ENCODE measurements around the gene BASP1. TPM values are rescaled to one million over a fixed set of nuclear protein-coding genes. Genes with fewer than 3 reads are reported as not detected.
A peak's percentile ranks its signal among the peaks of the same experiment; 100 is the strongest.
"Not testable (repeated sequence)": the region's sequence is repeated elsewhere in the genome, so short reads cannot be mapped to it uniquely, and the experiment has no call there.

Gene BASP1
- polyA plus RNA-seq, 4 donors: 56.7 to 87.3 (median 85.9) TPM

DNA sequence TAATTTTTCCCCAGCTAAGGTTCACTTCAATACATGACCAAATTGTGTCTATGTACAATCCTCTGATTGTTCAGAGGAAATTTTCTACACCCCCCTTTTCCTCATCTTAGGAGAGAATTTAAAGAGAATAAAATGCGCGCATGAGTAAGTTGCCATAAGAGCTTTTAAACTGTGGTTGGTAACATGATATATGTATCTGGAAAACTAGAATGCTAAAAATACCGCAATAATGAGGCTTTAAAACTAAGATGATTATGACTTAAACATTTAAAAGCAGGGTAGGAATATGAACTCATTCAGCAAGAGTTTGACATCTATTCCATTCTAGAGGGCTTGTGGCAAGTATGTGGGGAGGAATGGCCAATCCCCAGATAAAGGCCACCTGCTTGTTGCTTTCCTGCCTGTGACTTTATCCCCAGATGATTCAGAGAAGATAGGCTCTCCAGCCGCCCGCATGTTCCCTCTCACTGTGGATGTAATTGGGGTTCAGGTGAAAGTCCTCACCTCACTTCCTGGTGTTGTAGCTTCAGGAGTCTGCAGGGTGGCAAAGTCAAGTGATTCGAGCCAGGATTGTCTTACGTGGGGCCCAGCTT lies 26.5 kb upstream of the BASP1 start:
- DNase-seq (ENCODE audit: low read depth in 4 of 4, low spot score in 3 of 4): no peak

DNA sequence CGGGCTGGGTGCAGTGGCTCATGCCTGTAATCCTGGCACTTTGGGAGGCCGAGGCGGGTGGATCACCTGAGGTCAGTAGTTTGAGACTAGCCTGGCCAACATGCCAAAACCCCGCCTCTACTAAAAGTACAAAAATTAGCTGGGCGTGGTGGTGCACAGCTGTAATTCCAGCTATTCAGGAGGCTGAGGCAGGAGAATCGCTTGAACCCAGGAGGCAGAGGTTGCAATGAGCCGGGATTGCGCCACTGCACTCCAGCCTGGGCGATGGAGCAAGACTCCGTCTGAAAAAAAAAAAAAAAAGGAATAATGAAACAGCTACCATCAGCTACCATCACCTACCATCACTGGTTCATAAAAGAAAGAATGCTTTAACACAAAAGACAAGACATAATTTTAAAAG lies 25.9 kb upstream of the BASP1 start:
- DNase-seq (ENCODE audit: low read depth in 4 of 4, low spot score in 3 of 4): not testable (repeated sequence)

DNA sequence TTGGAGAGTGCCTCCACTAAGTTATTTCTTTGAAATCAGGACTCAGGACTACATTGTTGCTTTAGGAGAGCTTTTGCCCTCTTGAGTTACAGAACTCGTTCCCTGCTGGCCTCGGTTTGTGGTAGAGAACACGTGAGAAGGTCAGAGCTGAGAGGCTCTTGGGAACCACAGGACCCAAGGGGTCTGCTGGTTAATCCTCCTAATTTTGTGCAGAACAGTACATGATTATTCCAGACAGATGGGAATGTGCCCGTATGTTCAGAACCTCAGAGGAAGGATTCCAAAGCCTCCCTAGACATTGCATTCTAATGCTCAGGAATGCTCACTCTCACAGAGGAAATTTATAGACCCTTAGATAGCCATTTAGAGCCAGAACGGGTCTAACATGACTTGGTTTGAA lies 25.2 kb upstream of the BASP1 start:
- no peak for DNase-seq (ENCODE audit: low read depth in 4 of 4, low spot score in 3 of 4)

DNA sequence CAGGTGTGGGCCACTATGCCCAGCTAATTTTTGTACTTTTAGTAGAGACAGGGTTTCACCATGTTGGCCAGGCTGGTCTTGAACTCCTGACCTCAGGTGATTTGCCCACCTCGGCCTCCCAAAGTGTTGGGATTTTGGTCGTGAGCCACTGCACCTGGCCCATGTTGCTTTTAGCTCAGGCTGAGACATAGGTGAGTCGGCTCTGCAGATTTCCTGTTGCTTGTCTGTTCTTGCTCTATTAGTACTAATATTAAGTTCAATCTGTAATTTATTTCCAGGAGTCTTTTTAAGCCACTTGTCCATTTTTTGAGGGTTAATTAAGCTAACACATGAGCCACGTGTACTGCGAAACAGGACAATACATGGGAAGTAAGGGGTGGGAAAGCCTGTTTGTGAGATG lies 21.4 kb upstream of the BASP1 start:
- DNase-seq (ENCODE audit: low read depth in 4 of 4, low spot score in 3 of 4): no peak

DNA sequence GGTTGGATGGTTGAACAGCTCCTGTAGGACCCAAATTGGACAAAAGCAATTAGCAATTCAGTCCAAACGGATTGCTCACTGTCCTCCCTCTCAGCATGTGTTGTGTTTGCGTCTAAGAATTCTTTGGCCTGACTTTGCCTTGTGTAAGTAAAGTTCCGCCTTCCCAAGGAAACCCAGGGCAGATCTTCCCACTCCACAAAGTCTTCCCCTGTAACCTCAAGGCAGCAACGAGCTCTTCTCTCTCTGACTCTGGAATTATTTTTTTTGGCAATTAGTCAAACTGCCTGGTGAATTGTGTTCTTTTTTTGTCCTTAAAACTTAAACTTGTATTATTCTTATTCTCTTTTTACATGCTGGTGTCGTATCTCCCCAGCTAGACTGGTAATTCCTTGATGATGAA lies 20.7 kb upstream of the BASP1 start:
- DNase-seq (ENCODE audit: low read depth in 4 of 4, low spot score in 3 of 4): no peak

DNA sequence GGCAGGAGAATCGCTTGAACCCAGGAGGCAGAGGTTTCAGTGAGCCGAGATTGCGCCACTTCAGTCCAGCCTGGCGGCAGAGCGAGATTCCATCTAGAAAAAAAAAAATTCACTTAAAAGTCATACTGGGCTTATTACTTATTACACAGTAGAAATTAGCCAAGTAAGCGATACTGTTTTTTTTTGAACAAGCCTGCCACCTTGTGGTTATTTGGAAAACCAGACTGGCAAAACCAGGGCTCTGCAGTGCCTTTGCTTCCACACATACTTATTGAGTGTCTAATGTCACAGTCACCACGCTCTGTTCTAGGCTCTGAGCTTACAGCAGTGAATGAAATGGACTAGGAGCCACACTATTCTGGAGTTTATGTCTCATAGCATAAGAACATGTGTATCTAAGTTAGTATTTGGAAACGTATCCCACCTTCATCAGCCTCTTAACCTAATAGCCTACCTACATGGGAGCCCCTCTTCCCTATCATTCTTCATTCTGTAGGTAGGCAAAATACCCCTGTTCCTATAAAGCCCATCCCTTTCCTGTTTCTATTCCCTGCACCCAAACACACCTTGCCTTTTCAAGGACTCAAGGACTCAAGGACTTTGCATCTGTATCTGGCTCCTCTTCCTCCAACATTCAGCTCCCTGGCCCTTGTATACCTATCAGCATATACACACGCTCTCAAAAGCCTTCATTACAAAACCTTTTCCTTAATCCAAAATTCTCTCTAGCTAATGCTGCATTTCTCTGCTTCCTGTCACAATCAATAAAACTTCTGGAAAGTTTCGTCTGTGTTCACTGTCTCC lies 13.9 kb upstream of the BASP1 start:
- peak in 3 of 4 donors; percentile 42 to 59 (median 48) for DNase-seq (ENCODE audit: low read depth in 4 of 4, low spot score in 3 of 4)

DNA sequence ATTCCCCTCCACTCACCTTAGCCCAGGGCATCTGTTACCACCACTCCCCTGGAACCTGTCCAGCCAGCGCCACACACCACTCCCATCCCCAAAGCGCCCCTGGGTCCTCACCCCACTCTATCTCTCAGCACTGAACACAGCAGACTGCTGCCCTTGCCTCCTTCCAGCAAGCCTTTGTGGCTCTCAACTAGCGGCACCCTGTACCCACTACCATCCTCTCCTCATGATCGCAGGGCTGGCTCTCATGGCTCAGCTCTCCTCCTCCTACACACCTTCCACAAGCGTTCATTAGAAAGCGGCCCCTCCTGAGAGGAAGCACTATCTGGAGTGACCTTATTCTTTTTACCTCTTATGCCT lies 13.3 kb upstream of the BASP1 start:
- DNase-seq (ENCODE audit: low read depth in 4 of 4, low spot score in 3 of 4): no peak

DNA sequence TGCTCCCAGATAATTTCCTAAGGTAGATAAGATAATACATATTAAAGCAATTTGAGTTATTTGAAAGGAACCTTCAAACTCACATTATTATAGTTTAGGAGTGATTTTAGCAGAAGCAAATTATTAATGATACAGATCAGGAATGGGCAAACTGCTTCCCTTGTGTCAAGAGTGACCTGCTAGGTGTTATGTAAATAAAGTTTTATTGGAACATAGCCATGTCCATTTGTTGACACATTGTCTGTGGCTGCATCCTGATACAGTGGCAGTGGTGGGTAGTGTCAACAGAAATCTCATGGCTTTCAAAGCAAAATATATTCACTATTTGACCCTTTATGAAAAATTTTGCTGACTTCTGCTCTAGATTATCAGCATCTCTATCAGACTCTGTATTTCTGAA lies 11.4 kb upstream of the BASP1 start:
- DNase-seq (ENCODE audit: low read depth in 4 of 4, low spot score in 3 of 4): no peak

DNA sequence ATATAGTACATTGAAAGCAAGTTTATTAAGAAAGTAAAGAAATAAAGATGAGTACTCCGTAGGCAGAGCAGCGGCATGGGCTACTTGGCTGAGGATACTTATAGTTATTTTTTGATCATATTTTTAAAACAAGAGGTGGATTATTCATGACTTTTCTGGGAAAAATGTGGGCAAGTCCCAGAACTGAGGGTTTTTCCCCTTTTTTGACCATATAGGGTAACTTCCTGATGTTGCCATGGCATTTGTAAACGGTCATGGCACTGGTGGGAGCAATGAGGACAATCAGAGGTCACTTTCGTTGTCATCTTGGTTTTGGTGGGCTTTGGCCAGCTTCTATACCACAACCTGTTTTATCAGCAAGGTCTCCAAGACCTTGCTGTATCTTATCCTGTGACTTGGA lies 5.2 kb upstream of the BASP1 start:
- no peak for DNase-seq (ENCODE audit: low read depth in 4 of 4, low spot score in 3 of 4)

DNA sequence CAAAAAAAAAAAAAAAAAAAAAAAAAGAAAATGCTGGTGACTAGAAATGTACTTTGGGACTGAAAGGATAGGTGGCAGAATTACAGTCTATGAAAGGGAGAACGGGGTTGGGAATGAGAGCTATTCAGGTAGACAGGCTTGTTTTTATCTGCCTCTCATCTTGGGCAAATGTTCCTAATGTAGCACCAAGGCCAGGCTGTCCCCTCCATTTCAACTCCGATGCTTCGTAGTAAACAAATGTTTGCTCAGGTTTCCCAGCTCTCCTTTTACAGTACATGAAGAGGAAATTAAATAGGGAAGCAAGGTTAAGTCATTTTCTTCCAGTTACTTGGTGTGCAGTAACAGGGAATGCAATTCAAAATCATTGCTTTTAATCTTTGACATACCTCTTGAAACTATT lies 4.4 kb upstream of the BASP1 start:
- DNase-seq (ENCODE audit: low read depth in 4 of 4, low spot score in 3 of 4): no peak

DNA sequence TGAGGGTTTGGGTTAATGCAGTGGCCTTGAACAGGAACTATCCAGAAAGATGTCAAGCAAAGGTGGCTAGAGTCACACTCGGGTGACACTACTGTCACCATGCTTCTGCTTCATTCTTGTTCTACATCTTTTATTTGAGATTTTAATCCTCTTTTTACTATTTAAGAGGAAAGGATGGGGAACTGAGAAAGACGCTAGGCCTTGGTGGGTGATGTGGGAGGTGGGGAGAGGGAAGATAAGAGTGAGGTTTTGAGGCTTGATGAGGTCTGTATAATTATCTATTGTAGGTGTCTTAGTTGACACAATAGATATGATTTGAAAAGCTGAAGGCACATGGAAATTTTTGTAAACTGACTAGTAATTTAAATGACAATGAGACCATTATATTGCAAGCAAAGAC lies 3.5 kb upstream of the BASP1 start:
- no peak for DNase-seq (ENCODE audit: low read depth in 4 of 4, low spot score in 3 of 4)

DNA sequence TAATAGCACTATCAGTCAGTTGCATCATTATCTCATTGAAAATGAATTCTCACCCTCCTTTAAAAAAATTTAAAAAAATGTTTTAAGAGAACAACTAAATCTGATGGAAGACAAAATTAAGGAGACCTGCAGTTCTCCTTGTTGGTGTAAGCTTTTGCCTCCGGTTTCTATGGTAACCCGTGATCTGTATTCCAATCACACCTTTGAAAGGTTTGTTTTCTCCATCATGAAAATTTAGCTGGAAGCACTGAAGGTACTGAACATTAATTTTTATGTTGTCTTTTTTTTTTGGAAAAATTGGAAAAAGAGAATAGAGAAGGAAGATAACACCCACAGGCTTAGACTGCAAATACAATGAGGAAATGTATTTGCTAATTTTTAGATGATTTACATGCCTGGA lies 2.5 kb upstream of the BASP1 start:
- DNase-seq (ENCODE audit: low read depth in 4 of 4, low spot score in 3 of 4): no peak

DNA sequence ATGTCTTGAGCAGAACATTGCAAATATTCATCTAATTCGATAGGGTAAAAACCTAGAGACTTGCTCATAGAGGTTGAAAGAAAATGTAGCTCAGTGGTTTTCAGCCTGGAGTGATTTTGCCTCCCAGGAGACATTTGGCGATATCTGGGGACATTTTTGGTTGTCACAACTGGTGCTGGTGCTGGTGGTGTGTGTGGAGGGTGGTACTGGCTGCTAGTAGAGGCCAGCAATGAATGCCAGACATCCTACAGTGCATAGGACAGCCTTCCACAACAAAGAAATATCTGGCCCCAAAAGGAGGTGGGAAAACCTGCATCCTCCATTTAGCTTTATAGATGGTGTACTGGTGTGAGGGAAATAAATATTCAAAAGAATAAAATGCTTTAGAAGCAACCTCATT lies 2.1 kb upstream of the BASP1 start:
- DNase-seq (ENCODE audit: low read depth in 4 of 4, low spot score in 3 of 4): no peak

DNA sequence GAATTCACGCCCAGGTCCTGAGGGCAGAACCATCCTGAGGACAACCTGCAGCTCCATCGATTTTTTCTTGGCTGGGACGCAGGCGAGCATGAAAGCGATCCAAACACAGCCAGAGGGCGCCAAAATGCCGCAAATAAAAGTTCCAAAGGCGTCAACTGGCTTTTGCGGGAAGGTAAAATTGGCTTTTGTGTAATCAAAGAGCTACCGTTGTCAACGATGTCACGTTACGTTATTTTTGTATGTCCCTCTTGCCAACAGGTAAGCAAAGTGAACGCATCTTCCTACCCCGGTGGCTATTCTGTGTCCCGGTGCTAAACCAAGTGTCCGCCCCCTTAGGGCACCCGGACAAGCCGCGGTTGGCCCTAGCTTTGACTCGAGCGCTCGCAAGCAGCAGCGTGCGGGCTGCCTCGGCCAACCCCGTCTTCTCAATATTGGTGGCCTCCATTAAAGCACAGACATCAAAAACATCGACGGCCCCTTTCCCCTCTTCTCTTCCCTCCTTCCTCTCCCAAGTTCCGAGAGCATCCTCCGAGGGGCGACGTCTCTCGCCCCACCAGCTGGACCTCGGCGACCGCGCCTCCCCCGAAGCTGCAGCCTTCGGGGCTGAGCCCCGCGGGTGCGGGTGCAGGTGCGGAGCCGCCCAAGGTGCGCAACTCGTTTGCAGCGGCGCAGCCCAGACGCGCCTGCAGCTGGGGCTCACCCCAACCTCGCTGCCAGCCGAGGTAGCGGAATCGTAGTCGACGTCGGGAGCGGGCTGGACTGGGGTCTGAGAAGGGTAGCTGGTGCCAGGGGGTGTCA lies 1.1 kb upstream of the BASP1 start:
- DNase-seq (ENCODE audit: low read depth in 4 of 4, low spot score in 3 of 4): peak; percentile 76 to 80 (median 78)

DNA sequence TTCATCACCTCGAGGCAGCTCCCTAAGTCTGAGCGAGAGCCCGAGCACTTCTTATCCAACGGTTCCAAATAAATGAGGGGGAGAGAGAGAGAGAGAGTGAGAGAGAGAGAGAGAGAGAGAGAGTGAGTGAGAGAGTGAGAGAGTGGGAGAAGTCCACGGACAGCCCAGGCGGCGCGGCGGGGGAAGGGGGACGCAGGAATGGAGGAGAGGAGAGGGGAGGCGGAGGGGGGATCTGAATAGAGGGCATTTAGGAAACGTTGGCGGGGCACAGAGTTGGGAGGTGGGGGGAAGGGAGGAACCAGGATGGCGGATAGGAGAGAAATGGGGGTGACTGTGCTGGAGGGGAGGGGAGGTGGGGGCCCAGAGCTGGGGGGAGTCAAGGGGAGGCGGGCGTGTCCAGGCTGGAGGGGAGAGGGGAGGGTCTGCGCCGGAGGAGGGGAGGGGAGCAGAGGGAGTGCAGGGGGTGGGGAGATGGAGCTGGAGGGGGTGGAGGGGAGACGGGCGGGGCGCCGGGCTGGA lies 398 bp upstream of the BASP1 start:
- peak in 3 of 4 donors; percentile 50 to 59 (median 51) for DNase-seq (ENCODE audit: low read depth in 4 of 4, low spot score in 3 of 4)

DNA sequence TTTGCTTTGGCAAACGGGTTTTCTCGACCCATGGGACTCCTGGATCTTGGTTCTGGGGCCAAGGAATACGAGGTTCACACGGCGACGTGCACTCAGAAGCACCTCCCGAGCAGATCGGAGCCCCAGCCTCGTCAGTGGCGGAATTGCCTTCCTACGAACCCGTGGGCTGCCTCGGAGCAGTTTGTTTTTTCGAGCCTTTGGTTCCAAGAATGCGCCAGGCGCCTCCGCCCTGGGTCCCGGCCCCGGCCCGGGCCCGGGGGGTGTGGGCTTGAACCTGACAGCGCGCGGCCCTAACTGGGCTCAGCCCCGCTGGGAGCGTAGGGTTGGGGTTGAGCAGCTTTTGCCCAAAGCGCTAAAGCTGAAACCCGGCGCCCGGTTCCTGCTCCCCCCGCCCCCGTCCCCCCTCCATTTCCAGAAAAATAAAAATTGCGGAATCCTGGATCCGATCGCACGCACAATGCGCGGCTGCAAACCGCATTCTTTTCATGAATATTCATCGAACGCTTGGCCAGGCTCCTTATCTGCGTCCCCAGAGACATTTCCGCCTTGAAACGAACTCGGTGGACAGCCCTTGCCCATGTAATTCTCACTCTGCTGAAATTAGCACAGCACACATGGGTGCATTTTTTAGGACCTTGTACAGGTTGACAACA lies 1.0 kb downstream of the BASP1 start:
- peak in 3 of 4 donors; percentile 15 to 19 (median 18) for DNase-seq (ENCODE audit: low read depth in 4 of 4, low spot score in 3 of 4)

DNA sequence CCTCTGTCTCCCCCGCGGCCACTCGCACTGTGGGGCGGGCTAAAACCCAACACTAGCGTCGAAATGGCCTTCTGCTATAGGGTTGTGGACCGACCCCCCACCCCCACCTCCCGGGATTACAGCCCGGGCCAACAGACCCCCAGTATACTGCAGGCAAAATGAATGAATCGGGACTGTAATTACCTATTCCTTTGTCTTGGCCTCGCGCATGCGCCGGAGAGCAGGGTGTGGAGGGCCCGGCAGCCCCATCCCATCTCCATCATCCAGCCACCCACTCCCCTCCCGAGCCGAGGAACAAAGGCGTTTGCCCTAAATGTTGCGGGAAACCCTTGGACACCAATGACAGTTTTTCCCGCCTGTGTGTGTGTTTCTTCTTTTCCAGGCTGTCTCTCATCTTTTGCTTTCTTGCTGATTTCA lies 1.6 kb downstream of the BASP1 start:
- peak in 3 of 4 donors; percentile 18 to 60 (median 48) for DNase-seq (ENCODE audit: low read depth in 4 of 4, low spot score in 3 of 4)

DNA sequence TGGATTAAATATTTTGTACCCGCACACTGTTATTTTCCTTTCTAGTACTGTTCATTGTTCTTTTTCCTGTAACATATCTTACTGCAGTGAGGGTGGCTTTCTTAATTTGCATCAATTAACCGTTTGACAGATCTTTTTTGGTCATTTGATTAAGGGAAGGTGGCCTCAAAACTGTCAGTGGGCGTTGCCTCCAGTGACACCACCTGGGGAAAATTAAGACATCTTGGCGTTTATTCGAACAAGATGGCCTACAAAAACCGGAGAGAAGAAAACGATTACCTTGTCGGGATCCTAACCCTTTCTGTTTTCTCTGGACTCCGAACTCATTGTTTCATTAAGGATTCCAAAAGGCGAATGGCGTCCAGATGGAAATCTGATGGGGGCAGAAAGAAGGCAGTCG lies 2.0 kb downstream of the BASP1 start:
- DNase-seq (ENCODE audit: low read depth in 4 of 4, low spot score in 3 of 4): no peak

DNA sequence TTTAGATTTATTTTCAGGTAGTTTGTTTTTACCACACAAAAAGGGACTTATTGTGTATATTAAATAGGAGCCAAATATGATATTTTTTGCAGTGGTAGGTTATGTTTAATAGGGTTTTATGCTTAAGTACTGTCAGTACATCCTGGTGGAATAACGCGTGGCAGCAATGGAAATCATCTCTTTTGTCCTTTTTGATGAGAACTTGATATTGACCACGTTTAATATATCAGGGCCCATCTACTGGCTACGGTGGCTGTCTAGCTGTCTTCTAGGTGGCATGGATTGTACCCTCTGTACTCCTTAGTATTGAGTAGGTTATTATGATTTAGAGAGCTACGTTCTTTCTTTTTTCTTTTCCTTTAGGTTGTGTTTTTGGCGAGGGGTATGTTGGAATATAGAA lies 2.6 kb downstream of the BASP1 start:
- no peak for DNase-seq (ENCODE audit: low read depth in 4 of 4, low spot score in 3 of 4)

DNA sequence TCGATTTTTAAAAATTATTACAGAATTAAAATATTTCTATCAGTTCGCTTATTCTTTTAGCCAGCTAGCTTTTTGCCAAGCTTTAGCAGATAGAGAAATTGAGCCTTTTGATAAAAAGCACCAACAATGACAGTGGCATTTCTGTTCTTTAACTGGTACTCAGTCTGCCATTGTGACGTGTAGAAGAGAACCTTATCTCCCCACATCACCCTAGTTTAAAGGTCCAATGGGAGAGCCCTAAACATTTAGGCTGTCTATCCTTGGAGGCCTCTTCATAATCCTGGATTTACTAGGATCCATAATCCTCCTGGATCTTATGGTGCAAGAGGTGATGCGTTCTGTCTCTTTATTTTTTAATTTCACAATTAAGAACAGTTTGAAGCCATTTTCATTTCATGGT lies 3.0 kb downstream of the BASP1 start:
- no peak for DNase-seq (ENCODE audit: low read depth in 4 of 4, low spot score in 3 of 4)

Measured in left renal pelvis (tissue), 4 donors.